Loucy (cell line): Measurements from ENCODE around the gene SNAPC2.

ENCODE experiments used
- H2AFZ ChIP-seq: fragments of 200-600 bp; sonication (generic); 2 replicates; pipeline ENCODE4 v1.6.0; 2016; ENCODE audit warnings: antibody characterized with exemption, mild to moderate bottlenecking, low read length, moderate library complexity
- H3F3A ChIP-seq: fragments of 200-600 bp; 2 replicates; pipeline ENCODE4 v1.6.0; 2016; ENCODE audit warnings: antibody characterized with exemption, low read depth, mild to moderate bottlenecking
- H3K27me3 ChIP-seq: fragments of 200-600 bp; sonication (generic); 2 replicates; pipeline ENCODE4 v1.6.1; 2014; ENCODE audit warnings: low read length, mild to moderate bottlenecking; ENCODE audit not compliant: insufficient read depth, poor library complexity, severe bottlenecking
- H3K36me3 ChIP-seq: fragments of 200-600 bp; sonication (generic); 2 replicates; pipeline ENCODE4 v1.6.1; 2016; ENCODE audit warnings: low read length; ENCODE audit not compliant: insufficient read depth
- H3K4me1 ChIP-seq: fragments of 200-600 bp; sonication (generic); 2 replicates; pipeline ENCODE4 v1.5.1; 2014; ENCODE audit warnings: low read length, mild to moderate bottlenecking; ENCODE audit not compliant: insufficient read depth, poor library complexity, severe bottlenecking
- H3K4me2 ChIP-seq: fragments of 200-600 bp; sonication (generic); 2 replicates; pipeline ENCODE4 v1.6.0; 2014; ENCODE audit warnings: antibody characterized with exemption, low read length, low read depth, mild to moderate bottlenecking; ENCODE audit not compliant: poor library complexity, severe bottlenecking
- H3K4me3 ChIP-seq: fragments of 200-600 bp; sonication (generic); 2 replicates; pipeline ENCODE4 v1.5.1; 2014; ENCODE audit warnings: low read length, mild to moderate bottlenecking, mixed read lengths; ENCODE audit not compliant: poor library complexity, severe bottlenecking
- H3K79me2 ChIP-seq: fragments of 200-600 bp; sonication (generic); 2 replicates; pipeline ENCODE4 v1.6.1; 2014; ENCODE audit warnings: low read length; ENCODE audit not compliant: insufficient read depth
- H3K9ac ChIP-seq: fragments of 200-600 bp; sonication (generic); 2 replicates; pipeline ENCODE4 v1.6.0; 2014; ENCODE audit warnings: mild to moderate bottlenecking, low read depth, low read length, moderate library complexity; ENCODE audit not compliant: poor library complexity, severe bottlenecking
- H3K9me2 ChIP-seq: fragments of 200-600 bp; sonication (generic); replicated peaks from 2 replicates; pipeline ENCODE4 v1.6.1; 2016; ENCODE audit warnings: low read depth, low read length, mixed read lengths
- H3K9me3 ChIP-seq: fragments of 200-600 bp; sonication (generic); 2 replicates; pipeline ENCODE4 v1.6.1; 2014; ENCODE audit warnings: mild to moderate bottlenecking, antibody characterized with exemption, low read length, low read depth; ENCODE audit not compliant: insufficient read depth
- H4K20me1 ChIP-seq: fragments of 200-600 bp; sonication (generic); 2 replicates; pipeline ENCODE4 v1.6.0; 2014; ENCODE audit warnings: antibody characterized with exemption, low read length, mild to moderate bottlenecking; ENCODE audit not compliant: insufficient read depth, poor library complexity, severe bottlenecking
- EZH2phosphoT487 ChIP-seq: fragments of 200-600 bp; IDR thresholded peaks from 2 replicates; pipeline ENCODE4 v1.6.1; 2018; ENCODE audit warnings: antibody characterized with exemption, mild to moderate bottlenecking, moderate library complexity, borderline replicate concordance
- TF ChIP-seq, protein P1 (sequence below): fragments of 200-600 bp; sonication (generic); conservative IDR thresholded peaks from 2 replicates; pipeline ENCODE4 v1.5.1; 2014; ENCODE audit warnings: mild to moderate bottlenecking, antibody characterized with exemption, low read length

The SNAPC2 gene

DNA sequence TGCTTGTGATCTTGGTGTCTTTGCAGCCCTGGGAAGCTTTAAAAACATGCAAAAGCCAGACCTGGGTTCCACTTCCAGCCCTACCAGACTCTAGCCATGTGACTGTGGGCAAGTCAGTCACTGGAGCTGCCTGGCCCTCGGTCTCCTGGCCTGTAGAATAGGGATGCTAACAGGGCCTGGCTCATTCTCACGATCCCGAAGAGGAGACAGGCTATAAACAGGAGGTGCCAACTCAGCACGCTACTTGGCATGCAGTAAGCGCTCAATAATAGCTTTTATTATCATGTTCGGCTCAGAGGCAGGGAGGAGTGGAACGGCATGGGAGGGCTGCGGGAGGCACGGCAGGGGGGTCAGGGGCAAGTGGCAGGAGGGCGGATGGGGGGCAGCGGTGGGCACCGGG, 4.1 kb downstream of the SNAPC2 start:
- Histone ChIP-seq H3F3A (no peaks in the 10 kb centered on the region), H3K9me3 (no peaks in the 10 kb centered on the region), H3K4me1 (peaks cover 15% of the 10 kb centered on the region), H3K79me2 (no peaks in the 10 kb centered on the region), H3K4me3 (no peak overlapping the region), H4K20me1 (peaks cover 8% of the 10 kb centered on the region), H3K9me2 (no peaks in the 10 kb centered on the region), H3K4me2 (no peak overlapping the region), H3K36me3 (no peaks in the 10 kb centered on the region), H2AFZ (no peak overlapping the region), H3K27me3 (no peaks in the 10 kb centered on the region), H3K9ac (no peak overlapping the region)
- TF ChIP-seq EZH2phosphoT487: no peak
- TF ChIP-seq, protein P1, sequence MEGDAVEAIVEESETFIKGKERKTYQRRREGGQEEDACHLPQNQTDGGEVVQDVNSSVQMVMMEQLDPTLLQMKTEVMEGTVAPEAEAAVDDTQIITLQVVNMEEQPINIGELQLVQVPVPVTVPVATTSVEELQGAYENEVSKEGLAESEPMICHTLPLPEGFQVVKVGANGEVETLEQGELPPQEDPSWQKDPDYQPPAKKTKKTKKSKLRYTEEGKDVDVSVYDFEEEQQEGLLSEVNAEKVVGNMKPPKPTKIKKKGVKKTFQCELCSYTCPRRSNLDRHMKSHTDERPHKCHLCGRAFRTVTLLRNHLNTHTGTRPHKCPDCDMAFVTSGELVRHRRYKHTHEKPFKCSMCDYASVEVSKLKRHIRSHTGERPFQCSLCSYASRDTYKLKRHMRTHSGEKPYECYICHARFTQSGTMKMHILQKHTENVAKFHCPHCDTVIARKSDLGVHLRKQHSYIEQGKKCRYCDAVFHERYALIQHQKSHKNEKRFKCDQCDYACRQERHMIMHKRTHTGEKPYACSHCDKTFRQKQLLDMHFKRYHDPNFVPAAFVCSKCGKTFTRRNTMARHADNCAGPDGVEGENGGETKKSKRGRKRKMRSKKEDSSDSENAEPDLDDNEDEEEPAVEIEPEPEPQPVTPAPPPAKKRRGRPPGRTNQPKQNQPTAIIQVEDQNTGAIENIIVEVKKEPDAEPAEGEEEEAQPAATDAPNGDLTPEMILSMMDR: no peak

DNA sequence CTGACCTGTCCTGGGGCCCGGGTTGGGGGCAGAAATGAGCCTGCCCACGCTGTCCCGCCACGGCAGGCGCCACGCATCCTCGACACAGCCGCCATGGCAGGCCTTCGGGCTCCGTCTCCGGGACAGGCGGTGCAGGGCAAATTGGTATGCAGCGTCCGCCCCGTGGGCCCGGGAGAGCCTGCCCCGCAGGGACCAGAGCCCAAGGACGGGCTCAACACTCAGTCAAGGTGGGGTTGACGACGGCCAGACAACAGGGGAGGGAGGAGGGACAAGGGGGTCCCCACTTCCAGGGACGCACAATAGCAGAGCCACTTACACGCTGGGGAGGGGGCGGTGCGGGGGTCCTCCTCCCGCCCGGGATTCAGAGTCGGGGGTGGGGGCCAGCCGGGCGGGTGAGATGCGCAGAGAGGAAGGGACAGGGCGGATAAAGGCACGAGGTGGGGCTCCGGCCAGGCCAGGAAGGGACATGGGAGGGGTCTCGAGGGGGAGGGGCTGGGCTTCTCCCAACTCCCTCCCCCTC, 4.6 kb downstream of the SNAPC2 start:
- no peaks in the 10 kb centered on the region for H3K36me3 ChIP-seq
- TF ChIP-seq EZH2phosphoT487: no peak
- TF ChIP-seq, protein P1: no peak
- no peaks in the 10 kb centered on the region for H3F3A ChIP-seq
- H2AFZ ChIP-seq: no peak overlapping the region
- H3K9ac ChIP-seq: no peak overlapping the region
- no peaks in the 10 kb centered on the region for H3K9me3 ChIP-seq
- H4K20me1 ChIP-seq: peaks cover 8% of the 10 kb centered on the region
- H3K9me2 ChIP-seq: no peaks in the 10 kb centered on the region
- H3K79me2 ChIP-seq: no peaks in the 10 kb centered on the region
- peak overlapping the region; percentile 69 for H3K4me3 ChIP-seq
- H3K27me3 ChIP-seq: no peaks in the 10 kb centered on the region
- H3K4me2 ChIP-seq: peak overlapping the region; percentile 72
- H3K4me1 ChIP-seq: peaks cover 13% of the 10 kb centered on the region

DNA sequence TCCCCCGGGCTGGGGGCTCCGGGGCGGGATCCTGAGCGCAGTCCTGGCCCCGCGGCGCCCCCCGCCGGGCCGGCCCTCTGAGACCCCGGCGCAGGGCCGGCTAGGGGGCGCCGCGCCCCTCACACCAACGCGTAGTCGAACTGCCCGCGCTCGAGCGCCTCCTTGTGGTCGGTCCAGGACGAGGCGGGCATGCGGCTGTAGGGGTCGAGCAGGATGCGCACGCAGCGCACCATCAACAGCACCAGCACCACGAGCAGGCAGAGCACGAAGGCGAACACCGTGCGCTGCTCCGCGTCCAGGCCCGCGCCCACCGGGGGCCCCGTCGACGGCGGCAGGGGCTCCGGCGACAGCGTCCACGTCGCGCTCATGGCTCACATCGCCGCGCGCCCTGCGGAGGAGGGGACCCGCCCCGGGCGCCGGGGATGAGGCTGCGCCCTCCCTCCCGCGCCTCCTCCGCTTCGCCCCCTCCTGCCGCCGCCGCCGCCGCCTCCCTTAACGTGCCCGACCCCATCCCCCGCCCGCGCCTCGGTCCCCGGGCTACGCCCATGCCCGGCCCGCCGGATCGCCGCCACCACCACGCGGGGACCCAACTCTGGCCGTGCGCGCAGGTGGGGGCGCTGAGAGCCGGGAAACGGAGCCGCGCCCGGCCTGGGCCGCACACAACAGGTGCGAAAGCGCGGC, 5.2 kb downstream of the SNAPC2 start:
- peak overlapping the region; percentile 87; the same call in 1 of the 2 replicates for H2AFZ ChIP-seq
- H3K9me2 ChIP-seq: no peaks in the 10 kb centered on the region
- H3K4me3 ChIP-seq: peak overlapping the region; percentile 69
- H4K20me1 ChIP-seq: peaks cover 8% of the 10 kb centered on the region
- H3K9ac ChIP-seq: no peak overlapping the region
- H3K36me3 ChIP-seq: no peaks in the 10 kb centered on the region
- no peaks in the 10 kb centered on the region for H3K27me3 ChIP-seq
- H3K9me3 ChIP-seq: no peaks in the 10 kb centered on the region
- H3K4me1 ChIP-seq: peaks cover 10% of the 10 kb centered on the region
- no peaks in the 10 kb centered on the region for H3K79me2 ChIP-seq
- TF ChIP-seq, protein P1: peak; percentile 89
- TF ChIP-seq EZH2phosphoT487: no peak
- no peaks in the 10 kb centered on the region for H3F3A ChIP-seq
- H3K4me2 ChIP-seq: peak overlapping the region; percentile 72
